GM12892 (cell line): ENCODE measurements around the gene ADH5.

ENCODE experiments used
- POLR2A ChIP-seq: IDR thresholded peaks from 2 replicates; pipeline ENCODE4 v1.6.1; 2011; ENCODE audit warnings: low read depth, low read length, control low read depth
- POLR2AphosphoS5 ChIP-seq: IDR thresholded peaks from 2 replicates; pipeline ENCODE4 v1.6.1; 2011; ENCODE audit warnings: low read depth, low read length, control low read depth
- TAF1 ChIP-seq: IDR thresholded peaks from 2 replicates; pipeline ENCODE4 v1.6.1; 2011; ENCODE audit warnings: low read depth, mild to moderate bottlenecking, control low read depth, low read length, borderline replicate concordance

DNA sequence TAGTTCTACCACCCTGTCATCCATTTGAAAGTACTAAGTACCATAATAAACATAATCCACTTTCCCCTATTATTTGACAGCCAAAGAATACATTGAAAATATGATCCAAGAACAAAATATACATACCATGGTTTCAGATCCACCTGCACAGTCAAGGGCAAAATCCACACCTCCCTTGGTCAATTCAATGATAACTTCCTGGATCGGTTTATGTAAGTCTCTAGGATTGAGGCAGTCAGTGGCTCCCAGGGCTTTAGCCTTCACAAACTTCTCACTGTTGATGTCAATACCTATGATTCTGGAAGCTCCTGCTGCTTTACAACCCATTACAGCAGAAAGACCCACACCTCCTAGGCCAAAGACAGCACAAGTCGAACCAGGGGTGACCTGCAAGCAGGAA, 42.8 kb upstream of the ADH5 start:
- no peak for TF ChIP-seq POLR2A
- TF ChIP-seq POLR2AphosphoS5: no peak
- no peak for TF ChIP-seq TAF1
